ENCODE data around the gene RERE. TPM values are rescaled to one million over a fixed set of nuclear protein-coding genes. Genes with fewer than 3 reads are reported as not detected.

Gene RERE
- total RNA-seq, 1 experiment from 2014 or later, result 40.6 TPM

GRCh38 chr1:8814865-8815264, 2.6 kb downstream of the RERE start:
- POLR2A ChIA-PET, result no interaction called here
- Histone ChIP-seq H3K9me2 (ENCODE audit: insufficient read depth) (no peaks in the 10 kb centered on the region), H3K4me2 (ENCODE audit: low read length) (peak overlapping the region; percentile 17; the same call in 1 of the 2 replicates), H3K36me3 (ENCODE audit: control insufficient read depth in 1 of 2, insufficient read depth in 2 of 2, low read length in 2 of 2) (no peaks in the 10 kb centered on the region), H3K27ac (ENCODE audit: low read depth, low read length) (no peak overlapping the region), H3K4me1 (ENCODE audit: control insufficient read depth in 1 of 2, insufficient read depth in 2 of 2, low read length in 2 of 2) (peaks cover 11 to 33% of the 10 kb centered on the region in 2 experiments; a peak in 3 of 4 replicates), H4K20me1 (ENCODE audit: insufficient read depth) (no peaks in the 10 kb centered on the region), H3K79me2 (ENCODE audit: insufficient read depth, low read length) (peaks cover 68% of the 10 kb centered on the region), H3K27me3 (ENCODE audit: insufficient read depth, low read length) (no peaks in the 10 kb centered on the region), H2AFZ (ENCODE audit: low read depth, low read length, poor library complexity, severe bottlenecking) (no peak overlapping the region), H3K9me3 (ENCODE audit: control insufficient read depth in 1 of 2, insufficient read depth in 1 of 2, low read depth in 1 of 2, low read length in 2 of 2) (no peaks in the 10 kb centered on the region), H3K4me3 (replicated peaks in 1 of 2; ENCODE audit: low read depth in 1 of 2, low read length in 2 of 2) (no peak overlapping the region), H3K9ac (ENCODE audit: low read length) (no peak overlapping the region)
- ATAC-seq, result no peak
- BruUV-seq (replicated peaks), result no TSS peak
- RAD21 ChIA-PET (ENCODE audit: low non-redundant PET in 1 of 2, low total read pairs in 2 of 2, uncharacterized antibody in 2 of 2, unreplicated experiment in 2 of 2), result interaction anchor here (1.2 to 1.8 kb wide), 2 partner anchors 34 kb away, joined by 3 to 8 read pairs; no protein-coding TSS in a partner anchor
- no peak for DNase-seq (ENCODE audit: low read depth, low spot score)
- CTCF ChIA-PET, result interaction anchor here (1.0 to 1.9 kb wide), 3 partner anchors 9 to 49 kb away, joined by 3 to 14 read pairs (median 10); no protein-coding TSS in a partner anchor
- intact Hi-C loops (cut with micrococcal nuclease), result no loop called here
- TF ChIP-seq ELF1 (IDR thresholded peaks at IDR 0.05; ENCODE audit: borderline replicate concordance, low read depth), result no peak
- TF ChIP-seq ZBTB33 (IDR thresholded peaks at IDR 0.05; ENCODE audit: extremely low read depth, insufficient replicate concordance, low read length), result no peak
- TF ChIP-seq EZH2phosphoT487 (IDR thresholded peaks at IDR 0.05; ENCODE audit: borderline replicate concordance), result no peak
- no peak for TF ChIP-seq EGR1 (IDR thresholded peaks at IDR 0.05; ENCODE audit: low read depth)
- peak; percentile 48 for TF ChIP-seq MAX (IDR thresholded peaks at IDR 0.05)
- no peak for TF ChIP-seq SIN3A (IDR thresholded peaks at IDR 0.05; ENCODE audit: low read depth)
- TF ChIP-seq FOSL1 (IDR thresholded peaks at IDR 0.05; ENCODE audit: low read depth), result no peak
- TF ChIP-seq POLR2A (IDR thresholded peaks at IDR 0.05; ENCODE audit: borderline replicate concordance, extremely low read depth, insufficient read depth, insufficient read length), result no peak
- peak; percentile 39 for TF ChIP-seq YY1 (IDR thresholded peaks at IDR 0.05; ENCODE audit: extremely low read depth, insufficient replicate concordance, low read depth, low read length)
- no peak for TF ChIP-seq CBX3 (IDR thresholded peaks at IDR 0.05; ENCODE audit: low read depth)
- TF ChIP-seq EZH2 (IDR thresholded peaks at IDR 0.05), result no peak
- no peak for TF ChIP-seq CEBPB (IDR thresholded peaks at IDR 0.05; ENCODE audit: low read depth)
- no peak for TF ChIP-seq POLR2AphosphoS5 (IDR thresholded peaks at IDR 0.05; ENCODE audit: low read depth, low read length)
- peak; percentile 49 for TF ChIP-seq RAD21 (IDR thresholded peaks at IDR 0.05; ENCODE audit: low read depth)
- TF ChIP-seq CTCF (IDR thresholded peaks at IDR 0.05 in 2 of 3, conservative IDR thresholded peaks at IDR 0.05 in 1 of 3; ENCODE audit: borderline replicate concordance in 1 of 3, insufficient read depth in 1 of 3, low read depth in 2 of 3, low read length in 2 of 3), result peak; percentile 22 to 54 (median 44); a peak in 4 of 6 replicates
- no peak for TF ChIP-seq TCF7L2 (IDR thresholded peaks at IDR 0.05; ENCODE audit: borderline replicate concordance, extremely low read depth, insufficient read depth, insufficient read length)
- TF ChIP-seq ZFX (IDR thresholded peaks at IDR 0.05), result no peak
